ENCODE measurements around the gene PHYH.

Gene PHYH

DNA sequence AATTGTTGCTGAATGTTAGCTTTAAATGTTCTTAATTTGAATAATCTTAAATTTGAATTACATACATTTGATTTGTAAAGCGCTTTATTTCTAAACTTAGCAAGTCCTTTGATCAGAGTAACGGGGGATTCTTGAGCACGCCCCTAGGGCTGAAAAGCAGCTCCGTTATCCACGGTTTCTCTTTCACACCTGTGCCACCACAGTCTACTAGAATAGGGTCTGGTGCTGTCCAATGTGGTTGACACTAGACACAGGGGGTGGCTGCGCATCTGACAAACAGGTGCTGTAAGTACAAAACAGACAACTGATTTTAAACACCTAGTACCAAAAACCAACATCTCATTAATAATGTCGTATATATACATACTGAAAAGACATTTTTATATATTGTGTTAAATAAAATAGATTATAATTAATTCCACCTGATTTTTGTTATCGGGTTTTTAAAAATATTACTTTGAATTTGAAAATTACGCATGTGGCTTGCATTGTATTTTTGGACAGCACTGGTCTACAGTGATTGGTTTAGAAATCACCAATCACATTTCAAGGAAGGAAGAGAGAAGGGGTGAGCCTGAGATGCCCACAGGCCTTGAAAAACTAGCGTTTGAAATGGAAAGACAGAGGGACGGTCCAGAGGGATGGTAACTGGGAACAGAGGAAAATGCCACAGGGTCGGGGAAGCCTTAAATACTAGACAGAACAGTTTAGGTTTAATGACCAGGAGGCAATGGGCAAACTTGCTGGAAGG is 40.9 kb upstream of the PHYH start:
- no peak for DNase-seq (ENCODE audit: low read depth, low spot score)
- no peak overlapping the region for H3K4me3 ChIP-seq (ENCODE audit: low read depth, low read length)
- in situ Hi-C loops (cut with HindIII; ENCODE audit: low sequenced_read_pairs) = no loop called here
- TF ChIP-seq, protein P1, sequence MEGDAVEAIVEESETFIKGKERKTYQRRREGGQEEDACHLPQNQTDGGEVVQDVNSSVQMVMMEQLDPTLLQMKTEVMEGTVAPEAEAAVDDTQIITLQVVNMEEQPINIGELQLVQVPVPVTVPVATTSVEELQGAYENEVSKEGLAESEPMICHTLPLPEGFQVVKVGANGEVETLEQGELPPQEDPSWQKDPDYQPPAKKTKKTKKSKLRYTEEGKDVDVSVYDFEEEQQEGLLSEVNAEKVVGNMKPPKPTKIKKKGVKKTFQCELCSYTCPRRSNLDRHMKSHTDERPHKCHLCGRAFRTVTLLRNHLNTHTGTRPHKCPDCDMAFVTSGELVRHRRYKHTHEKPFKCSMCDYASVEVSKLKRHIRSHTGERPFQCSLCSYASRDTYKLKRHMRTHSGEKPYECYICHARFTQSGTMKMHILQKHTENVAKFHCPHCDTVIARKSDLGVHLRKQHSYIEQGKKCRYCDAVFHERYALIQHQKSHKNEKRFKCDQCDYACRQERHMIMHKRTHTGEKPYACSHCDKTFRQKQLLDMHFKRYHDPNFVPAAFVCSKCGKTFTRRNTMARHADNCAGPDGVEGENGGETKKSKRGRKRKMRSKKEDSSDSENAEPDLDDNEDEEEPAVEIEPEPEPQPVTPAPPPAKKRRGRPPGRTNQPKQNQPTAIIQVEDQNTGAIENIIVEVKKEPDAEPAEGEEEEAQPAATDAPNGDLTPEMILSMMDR (IDR thresholded peaks at IDR 0.05; ENCODE audit: low read depth, low read length) = no peak

DNA sequence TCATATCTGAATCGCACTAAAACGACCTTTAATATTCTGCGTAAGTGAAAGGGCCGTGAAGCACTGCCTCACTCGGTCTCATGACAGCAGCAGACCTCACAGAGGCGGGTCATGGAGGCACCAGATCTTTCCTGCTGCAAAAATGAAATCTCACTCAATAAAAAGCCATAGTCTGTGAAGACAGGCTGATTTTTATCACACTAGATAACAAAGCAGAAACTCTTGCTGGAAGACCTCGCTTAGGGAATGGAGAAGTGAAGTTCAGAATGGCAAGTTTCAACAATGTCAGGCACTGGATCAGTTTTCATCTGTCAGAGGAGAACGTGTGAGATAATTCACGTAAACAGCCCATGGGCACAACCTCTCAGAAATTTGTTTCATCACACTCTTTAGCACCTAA is 40.2 kb upstream of the PHYH start:
- TF ChIP-seq, protein P1 (IDR thresholded peaks at IDR 0.05; ENCODE audit: low read depth, low read length) = no peak
- no peak overlapping the region for H3K4me3 ChIP-seq (ENCODE audit: low read depth, low read length)
- in situ Hi-C loops (cut with HindIII; ENCODE audit: low sequenced_read_pairs) = no loop called here
- DNase-seq (ENCODE audit: low read depth, low spot score) = no peak

DNA sequence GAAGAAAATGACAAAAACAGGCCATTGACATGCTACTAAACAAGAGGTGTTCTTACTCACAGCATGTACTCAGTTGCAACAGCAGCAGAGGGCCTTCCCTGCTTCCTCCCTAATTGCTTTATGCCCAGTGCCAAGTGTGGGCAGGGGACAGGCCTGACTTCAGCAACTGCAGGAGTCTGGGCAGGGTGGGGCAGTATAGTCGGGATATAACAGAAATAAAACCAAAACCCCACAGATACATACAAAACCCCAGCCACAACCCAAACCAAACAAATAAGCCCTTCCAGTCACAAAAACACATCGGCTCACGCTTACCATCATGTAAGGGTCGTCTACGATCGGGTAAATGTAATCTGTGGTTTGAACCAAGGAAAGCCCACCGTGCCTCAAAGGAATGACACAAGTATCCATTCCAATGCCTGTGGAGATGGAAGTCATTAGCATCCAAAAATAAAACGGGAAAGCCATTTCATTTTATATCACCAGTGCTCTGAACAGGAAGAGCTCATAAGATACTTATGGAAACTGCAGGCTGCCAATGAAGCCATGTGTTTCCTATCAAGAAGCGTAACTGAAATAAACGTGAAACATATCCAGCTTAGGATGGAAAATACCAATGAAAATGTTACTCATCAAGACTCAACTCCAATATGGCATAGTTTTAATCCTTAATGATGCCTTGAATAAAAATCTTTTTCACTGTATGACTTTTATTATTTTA is 38.7 kb upstream of the PHYH start:
- H3K4me3 ChIP-seq (ENCODE audit: low read depth, low read length) = no peak overlapping the region
- in situ Hi-C loops (cut with HindIII; ENCODE audit: low sequenced_read_pairs) = no loop called here
- peak; percentile 56 for DNase-seq (ENCODE audit: low read depth, low spot score)
- TF ChIP-seq, protein P1 (IDR thresholded peaks at IDR 0.05; ENCODE audit: low read depth, low read length) = no peak

DNA sequence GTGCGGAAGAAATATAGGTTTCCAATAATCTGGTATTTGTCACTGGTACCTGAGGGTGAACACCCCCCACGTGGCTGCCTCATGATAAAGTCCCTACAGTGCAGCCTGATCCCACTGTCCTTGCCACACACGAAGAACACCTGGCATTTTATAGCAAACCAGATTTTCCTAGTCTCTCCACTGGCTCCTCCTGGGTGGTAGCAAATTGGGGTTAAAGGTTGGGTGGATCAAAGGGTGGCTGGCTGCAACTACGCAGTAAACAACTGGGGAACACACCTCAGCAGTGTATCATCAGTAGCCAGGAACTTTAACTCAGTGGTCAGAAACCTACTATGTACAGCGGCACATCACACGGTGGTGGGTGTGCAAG is 37.9 kb upstream of the PHYH start:
- no peak overlapping the region for H3K4me3 ChIP-seq (ENCODE audit: low read depth, low read length)
- in situ Hi-C loops (cut with HindIII; ENCODE audit: low sequenced_read_pairs) = no loop called here

DNA sequence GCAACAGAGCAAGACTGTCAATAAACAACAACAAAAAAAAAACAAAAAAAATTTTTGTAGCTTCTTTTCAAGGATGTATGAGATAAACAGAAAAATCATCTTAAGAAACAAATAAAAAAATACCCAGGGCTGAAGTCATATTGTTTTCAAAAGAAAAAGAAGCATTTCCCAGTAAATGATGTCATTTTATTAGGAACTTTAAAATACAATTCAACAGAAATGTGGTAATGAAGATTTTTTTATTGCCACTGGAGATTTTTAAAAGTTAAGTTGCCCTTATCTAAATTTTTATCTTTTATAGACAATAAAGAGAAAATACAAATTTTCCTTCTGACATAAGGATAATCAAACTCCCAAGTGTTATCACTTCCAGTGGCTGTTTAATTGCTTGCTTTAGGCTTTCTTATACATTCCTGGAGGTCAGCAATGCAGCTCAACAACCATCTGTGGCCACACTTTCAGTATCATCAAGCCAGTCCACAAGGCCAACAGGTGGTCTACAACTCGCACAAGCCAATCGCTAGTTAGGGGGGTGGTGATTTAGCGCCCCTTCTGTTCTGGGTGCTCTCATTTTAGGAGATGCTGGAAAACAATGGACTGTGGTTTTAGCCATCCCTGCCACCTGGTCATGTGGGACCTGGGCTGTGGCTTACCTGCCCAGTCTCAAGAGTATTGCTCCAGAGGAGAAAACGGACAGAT is 37.4 kb upstream of the PHYH start:
- DNase-seq (ENCODE audit: low read depth, low spot score) = no peak

More for the DNA sequence above, 37.9 kb upstream of the PHYH start:
- DNase-seq (ENCODE audit: low read depth, low spot score) = no peak
- TF ChIP-seq, protein P1 (IDR thresholded peaks at IDR 0.05; ENCODE audit: low read depth, low read length) = no peak

DNA sequence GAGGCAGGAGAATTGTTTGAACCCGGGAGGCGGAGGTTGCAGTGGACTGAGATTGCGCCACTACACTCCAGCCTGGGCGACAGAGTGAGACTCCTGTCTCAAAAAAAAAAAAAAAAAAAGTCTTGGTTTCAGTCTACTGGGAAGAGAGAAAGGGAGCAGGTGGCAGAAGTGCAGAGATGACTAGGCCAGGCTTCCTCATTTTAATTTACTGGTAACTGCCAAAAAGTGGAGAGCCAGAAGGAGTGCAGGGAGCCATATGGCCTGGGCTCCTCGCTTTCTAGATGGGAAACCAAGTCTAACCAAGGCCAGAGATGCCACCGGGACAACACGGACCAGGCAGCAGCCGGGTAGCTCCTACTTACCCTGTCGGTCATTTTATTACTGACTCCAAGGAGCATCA is 36.0 kb upstream of the PHYH start:
- TF ChIP-seq, protein P1 (IDR thresholded peaks at IDR 0.05; ENCODE audit: low read depth, low read length) = no peak
- no peak for DNase-seq (ENCODE audit: low read depth, low spot score)
- H3K4me3 ChIP-seq (ENCODE audit: low read depth, low read length) = no peak overlapping the region
- in situ Hi-C loops (cut with HindIII; ENCODE audit: low sequenced_read_pairs) = no loop called here

More for the DNA sequence above, 37.4 kb upstream of the PHYH start:
- H3K4me3 ChIP-seq (ENCODE audit: low read depth, low read length) = no peak overlapping the region
- in situ Hi-C loops (cut with HindIII; ENCODE audit: low sequenced_read_pairs) = no loop called here
- TF ChIP-seq, protein P1 (IDR thresholded peaks at IDR 0.05; ENCODE audit: low read depth, low read length) = no peak
